Body of pancreas (tissue), 4 donors: ENCODE results near the gene ANKRD33B.

Experiments
- CTCF ChIP-seq, 7 experiments: fragments of 450-650 bp in 4 of 7; fragments of 200-600 bp in 3 of 7; sonication (generic) in 3 of 7; IDR thresholded peaks; one replicate each; pipeline ENCODE4 v1.5.1; 2016 to 2019; ENCODE audit warnings: antibody characterized with exemption in 7 of 7
- POLR2A ChIP-seq, 3 donors: fragments of 450-650 bp; IDR thresholded peaks; one replicate each; pipeline ENCODE4 v1.6.1; 2016; ENCODE audit warnings: antibody characterized with exemption in 3 of 3, mild to moderate bottlenecking in 2 of 3

DNA sequence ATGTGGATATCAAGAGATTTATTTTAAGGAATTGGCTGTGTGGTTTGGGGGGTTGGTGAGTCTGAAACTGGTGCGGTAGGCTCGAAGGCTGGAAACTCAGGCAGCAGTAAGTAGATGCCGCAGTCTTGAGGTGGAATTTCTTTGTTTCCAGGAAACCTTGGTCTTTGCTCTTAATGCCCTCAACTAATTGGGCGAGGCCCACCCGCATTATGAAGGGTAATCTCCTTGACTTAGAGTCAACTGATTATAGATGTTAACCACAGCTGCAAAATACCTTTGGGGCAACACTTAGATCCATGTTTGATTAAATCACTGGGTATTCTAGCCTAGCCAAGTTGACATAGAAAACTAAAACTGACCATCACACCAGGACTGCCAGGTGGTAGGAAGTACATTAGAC lies 83.8 kb downstream of the ANKRD33B start:
- no peak for TF ChIP-seq POLR2A (IDR thresholded peaks at IDR 0.05)
- TF ChIP-seq CTCF (IDR thresholded peaks at IDR 0.05), result no peak
